ENCODE data around the gene GALR1. TPM values are rescaled to one million over a fixed set of nuclear protein-coding genes. Genes with fewer than 3 reads are reported as not detected.
"Not testable (repeated sequence)": the region's sequence is repeated elsewhere in the genome, so short reads cannot be mapped to it uniquely, and the experiment has no call there.

The GALR1 gene
- not detected in 2 replicates for total RNA-seq

DNA sequence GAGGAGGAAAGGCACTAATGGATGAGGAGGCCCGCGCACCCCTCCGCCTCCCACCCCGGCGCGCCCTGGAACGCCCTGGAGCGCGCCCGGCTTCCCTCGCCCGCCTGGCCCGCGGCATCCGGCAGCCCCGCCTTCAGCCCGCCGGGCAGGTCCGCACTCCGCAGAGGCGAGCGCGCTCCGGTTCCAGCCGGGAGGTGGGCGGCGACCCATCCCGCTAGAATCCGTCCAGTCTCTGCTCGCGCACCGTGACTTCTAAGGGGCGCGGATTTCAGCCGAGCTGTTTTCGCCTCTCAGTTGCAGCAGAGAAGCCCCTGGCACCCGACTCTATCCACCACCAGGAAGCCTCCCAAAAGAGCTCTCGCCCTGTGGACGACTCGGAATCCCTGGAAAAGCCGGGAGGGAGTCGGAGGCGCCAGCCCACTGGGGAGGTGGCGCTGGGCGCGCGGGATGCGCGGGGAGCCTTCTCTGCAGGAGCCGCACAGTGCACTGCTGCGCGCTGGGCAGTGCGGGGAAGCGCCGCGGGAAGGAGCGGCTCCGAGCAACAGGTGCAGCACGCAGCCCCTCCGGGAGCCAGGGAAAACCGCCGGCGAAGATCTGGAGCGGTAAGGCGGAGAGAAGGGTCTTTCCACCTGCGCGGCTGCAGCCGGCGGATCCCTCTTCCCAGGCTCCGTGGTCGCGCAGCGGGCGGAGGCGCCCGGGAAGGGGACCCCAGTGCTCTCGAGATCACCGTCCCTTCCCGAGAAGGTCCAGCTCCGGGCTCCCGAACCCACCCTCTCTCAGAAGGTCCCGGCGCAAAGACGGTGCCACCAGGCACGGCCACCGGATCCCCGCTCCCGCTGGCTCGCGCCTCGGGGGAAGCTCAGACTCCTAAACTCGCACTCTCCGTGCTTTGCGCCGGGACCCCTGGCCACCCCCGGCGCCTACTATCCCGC, at the start of gene GALR1:
TSS of gene GALR1 (plus strand) at position 280 of the 932 bp plus-strand sequence. CDS start 701 bp downstream, outside the sequence.
- DNase-seq (ENCODE audit: low read depth), result no peak

GRCh38 chr18:77201506-77201905, 48.1 kb upstream of the GALR1 start:
- no peak for DNase-seq (ENCODE audit: low read depth)

- DNase-seq (ENCODE audit: low read depth), result no peak
These were observed 47.3 kb upstream of the GALR1 start for GRCh38 chr18:77202329-77202728.

DNA sequence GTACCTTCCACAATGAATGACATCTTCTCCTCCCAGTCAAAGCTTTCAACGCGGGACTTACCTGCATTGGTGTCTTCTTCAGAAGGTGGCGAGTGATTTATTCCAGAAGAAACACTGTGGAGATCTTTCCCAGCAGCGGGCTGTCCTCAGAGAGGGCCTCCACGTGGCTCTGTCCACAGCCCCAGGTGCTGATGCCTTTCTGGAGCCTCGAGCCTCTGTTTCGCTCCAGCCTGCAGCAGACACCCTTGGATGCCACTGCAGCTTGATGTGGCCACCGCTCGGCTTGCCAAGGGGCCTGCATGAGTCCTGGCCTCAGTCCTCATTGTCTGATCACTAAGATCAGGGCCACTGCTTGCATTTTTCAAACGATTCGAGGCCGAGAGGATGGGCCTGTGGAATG, 46.6 kb upstream of the GALR1 start:
- DNase-seq (ENCODE audit: low read depth), result no peak

GRCh38 chr18:77203851-77204250, 45.8 kb upstream of the GALR1 start:
- DNase-seq (ENCODE audit: low read depth), result no peak

GRCh38 chr18:77205769-77206168, 43.9 kb upstream of the GALR1 start:
- DNase-seq (ENCODE audit: low read depth), result no peak

DNA sequence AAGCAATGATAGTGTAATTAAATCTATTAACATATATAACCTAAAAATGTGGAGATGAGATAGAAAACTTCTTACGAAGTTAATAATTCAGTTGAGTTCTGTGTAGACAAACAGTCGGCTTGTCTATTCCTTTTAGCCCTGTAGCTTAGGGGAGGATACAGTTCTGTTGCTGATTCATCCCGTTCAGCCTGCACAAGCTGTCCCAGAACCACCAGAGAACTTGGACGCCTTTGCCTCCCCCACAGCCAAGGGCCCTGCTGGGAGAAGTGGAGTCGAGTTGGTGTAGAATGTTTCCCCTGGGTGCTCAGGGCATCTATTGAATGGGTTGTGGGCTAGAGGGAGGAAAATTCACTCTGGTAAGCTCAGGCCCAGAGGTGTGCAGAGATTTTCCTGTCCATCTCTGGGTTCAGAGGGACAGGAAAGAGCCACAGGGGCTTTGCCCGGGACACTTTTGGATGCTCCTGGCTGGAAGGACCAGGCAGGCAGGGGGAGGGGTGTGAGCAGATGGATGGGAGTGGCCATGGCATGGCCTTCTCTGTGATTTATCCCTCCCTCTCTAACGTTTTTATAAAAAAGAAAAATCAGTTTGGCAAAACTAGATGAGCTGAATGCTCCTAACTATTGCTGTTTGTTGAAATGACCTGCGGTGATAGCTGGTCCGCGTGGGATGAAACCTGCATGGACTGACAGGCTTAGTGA, 42.8 kb upstream of the GALR1 start:
- DNase-seq (ENCODE audit: low read depth), result no peak

DNA sequence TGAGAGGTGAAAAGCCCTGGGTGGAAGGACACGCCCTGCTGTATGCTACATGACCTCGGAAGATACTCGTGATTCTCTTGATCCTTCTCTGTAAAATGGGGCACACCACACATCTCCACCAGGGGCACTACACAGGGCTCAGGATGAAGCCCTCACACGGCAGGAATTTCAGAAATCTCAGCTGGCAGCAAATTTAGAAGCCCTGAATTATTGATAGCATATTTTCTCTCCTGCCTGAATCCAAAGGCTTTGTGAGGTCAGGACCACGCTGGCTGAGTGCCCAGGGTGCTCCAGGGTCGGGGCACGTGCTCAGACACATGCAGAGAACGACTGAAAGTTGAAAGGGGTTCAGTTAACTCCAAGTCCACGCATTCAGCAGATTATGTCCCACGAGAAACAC, 42.1 kb upstream of the GALR1 start:
- DNase-seq (ENCODE audit: low read depth), result peak; percentile 70

- DNase-seq (ENCODE audit: low read depth), result peak; percentile 68
These were observed 40.7 kb upstream of the GALR1 start for GRCh38 chr18:77208964-77209363.

DNA sequence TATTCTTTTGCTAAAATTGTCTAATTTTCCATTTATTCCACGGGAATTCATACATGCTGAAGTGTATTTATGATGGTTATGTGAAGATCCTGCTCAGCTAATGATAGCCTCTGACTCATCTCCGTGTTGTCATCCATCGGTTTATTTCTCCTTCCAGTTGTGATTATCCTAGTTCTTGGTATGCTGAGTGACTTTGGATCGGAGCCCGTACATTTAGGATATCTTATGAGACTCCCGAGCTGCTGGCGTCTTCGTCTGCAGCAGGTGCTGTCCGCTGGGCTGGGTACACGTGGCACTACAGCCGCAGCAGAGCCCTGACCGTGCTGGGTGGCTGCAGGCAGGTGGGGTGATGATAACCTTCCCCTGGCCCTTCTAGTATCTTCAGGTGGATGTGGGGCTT, 40.1 kb upstream of the GALR1 start:
- DNase-seq (ENCODE audit: low read depth), result no peak

GRCh38 chr18:77210249-77210648, 39.4 kb upstream of the GALR1 start:
- DNase-seq (ENCODE audit: low read depth), result no peak

- no peak for DNase-seq (ENCODE audit: low read depth)
These were observed 31.0 kb upstream of the GALR1 start for GRCh38 chr18:77218642-77219041.

DNA sequence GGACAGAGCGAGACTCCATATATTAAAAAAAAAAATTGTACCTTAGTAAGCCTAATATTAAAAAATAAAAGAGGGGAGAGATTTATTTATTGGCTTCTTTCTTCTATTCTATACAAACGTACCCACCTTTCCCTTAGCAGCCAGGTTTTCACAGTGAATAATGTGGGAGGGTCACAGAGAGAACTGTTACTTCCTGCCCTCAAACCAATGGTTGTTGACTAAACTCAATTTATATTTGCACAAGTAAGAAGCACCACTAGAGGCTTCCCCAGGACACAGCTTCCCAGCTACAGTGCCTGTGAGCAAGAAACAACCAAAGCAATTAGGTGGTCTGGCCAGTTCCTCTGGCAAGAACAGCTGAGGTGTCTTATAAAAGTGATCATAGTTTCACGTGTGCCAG, 28.9 kb upstream of the GALR1 start:
- DNase-seq (ENCODE audit: low read depth), result no peak

DNA sequence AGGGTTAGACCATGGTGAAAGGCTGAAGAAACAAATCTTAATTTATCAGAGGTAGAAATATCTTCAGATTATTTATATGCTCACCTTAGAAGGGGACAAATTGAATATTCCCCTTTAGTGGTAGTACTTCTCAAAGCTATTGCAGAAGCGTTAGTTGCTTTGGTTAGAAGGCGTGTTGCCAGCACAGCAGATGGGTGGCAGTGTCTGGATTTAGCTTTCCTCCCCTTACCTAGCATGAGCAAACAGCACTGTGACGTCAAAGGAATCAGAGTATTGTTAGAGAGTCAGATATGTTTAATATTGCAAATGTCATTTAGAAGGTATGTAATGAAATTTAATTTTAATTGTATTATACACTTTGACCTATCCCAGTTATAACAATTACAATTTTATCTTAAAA, 27.2 kb upstream of the GALR1 start:
- DNase-seq (ENCODE audit: low read depth), result no peak

DNA sequence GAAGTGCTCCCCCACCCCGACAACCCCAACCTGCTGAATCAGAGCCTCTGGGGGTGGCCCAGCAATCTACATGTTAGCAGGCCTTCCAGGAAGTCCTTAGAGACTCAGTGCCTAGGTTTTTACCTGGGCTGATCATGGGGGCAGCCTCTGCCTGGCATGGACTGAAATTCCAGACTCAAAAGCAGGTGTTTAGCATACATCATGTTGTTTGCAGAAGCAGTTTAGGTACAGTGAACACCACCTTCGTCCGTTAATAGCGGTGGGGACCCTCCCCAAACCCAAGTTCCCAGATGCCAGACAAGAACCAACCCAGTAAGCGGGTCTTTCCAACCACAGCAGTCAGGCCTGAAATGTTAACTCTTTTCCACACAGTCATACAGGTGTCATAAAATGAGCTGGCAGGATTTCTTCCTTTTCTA, 26.4 kb upstream of the GALR1 start:
- DNase-seq (ENCODE audit: low read depth), result peak; percentile 55

DNA sequence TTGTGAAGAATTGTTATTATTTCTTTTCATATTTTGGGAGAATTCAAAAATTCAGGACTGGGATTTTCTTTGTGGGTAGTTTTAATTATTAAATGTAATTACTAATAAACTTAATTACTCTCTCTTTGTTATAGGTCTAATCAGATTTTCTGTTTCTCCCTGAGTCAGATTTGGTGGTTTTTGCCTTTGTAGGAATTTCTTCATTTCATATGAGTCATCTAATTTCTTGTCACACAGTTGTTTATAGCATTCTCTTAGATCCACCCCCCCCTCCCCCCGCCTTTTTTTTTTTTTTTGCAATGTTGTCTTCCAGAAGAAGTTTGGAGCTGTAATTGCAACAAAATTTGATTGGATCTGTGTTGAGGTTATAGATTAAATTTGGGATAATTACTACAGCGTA, 26.0 kb upstream of the GALR1 start:
- peak; percentile 88 for DNase-seq (ENCODE audit: low read depth)

GRCh38 chr18:77230645-77231044, 19.0 kb upstream of the GALR1 start:
- no peak for DNase-seq (ENCODE audit: low read depth)

- peak; percentile 51 for DNase-seq (ENCODE audit: low read depth)
These were observed 14.9 kb upstream of the GALR1 start for GRCh38 chr18:77234504-77235365.

GRCh38 chr18:77239285-77239684, 10.4 kb upstream of the GALR1 start:
- DNase-seq (ENCODE audit: low read depth), result not testable (repeated sequence)

- DNase-seq (ENCODE audit: low read depth), result no peak
These were observed 627 bp upstream of the GALR1 start for GRCh38 chr18:77248873-77249568.

- no peak for DNase-seq (ENCODE audit: low read depth)
These were observed 865 bp downstream of the GALR1 start for GRCh38 chr18:77250501-77250925.
